ENCODE results near the gene KRT31.

DNA sequence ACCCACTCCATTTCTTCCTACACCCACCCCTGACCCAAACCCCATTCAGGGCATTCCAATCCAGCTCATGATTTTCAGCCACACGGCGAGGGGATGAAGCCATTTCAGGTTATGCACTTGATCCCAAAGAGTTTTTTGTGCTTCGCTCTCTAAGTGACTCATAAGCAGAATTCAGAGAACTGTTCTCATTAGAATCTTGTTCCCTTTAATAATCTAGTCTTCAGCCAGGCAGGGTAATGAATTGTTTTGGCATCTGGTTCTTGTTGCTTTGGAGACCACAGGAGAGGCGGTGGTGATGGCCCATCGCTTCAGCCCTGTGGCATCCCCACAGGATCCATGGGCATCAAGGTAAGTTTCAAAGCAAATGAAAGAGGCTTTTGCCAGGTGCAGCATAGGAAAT lies 4.8 kb upstream of the KRT31 start:
- TF ChIP-seq, protein P1, sequence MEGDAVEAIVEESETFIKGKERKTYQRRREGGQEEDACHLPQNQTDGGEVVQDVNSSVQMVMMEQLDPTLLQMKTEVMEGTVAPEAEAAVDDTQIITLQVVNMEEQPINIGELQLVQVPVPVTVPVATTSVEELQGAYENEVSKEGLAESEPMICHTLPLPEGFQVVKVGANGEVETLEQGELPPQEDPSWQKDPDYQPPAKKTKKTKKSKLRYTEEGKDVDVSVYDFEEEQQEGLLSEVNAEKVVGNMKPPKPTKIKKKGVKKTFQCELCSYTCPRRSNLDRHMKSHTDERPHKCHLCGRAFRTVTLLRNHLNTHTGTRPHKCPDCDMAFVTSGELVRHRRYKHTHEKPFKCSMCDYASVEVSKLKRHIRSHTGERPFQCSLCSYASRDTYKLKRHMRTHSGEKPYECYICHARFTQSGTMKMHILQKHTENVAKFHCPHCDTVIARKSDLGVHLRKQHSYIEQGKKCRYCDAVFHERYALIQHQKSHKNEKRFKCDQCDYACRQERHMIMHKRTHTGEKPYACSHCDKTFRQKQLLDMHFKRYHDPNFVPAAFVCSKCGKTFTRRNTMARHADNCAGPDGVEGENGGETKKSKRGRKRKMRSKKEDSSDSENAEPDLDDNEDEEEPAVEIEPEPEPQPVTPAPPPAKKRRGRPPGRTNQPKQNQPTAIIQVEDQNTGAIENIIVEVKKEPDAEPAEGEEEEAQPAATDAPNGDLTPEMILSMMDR (IDR thresholded peaks at IDR 0.05), result no peak
- TF ChIP-seq POLR2AphosphoS5 (IDR thresholded peaks at IDR 0.05) (peak in 1 of 2 donors; percentile 42), POLR2A (IDR thresholded peaks at IDR 0.05; ENCODE audit: low read depth) (no peak)

All from esophagus muscularis mucosa (tissue), 3 donors.